Tracheal epithelial cell (primary cell): ENCODE data around the gene DLL1. TPM values are rescaled to one million over a fixed set of nuclear protein-coding genes. Genes with fewer than 3 reads are reported as not detected.

Experiments
- total RNA-seq: library from RNA; depleted of rRNA; stranded (reverse); fragments of >200 nt; gene quantifications from 2 replicates; pipeline ENCODE4 v1.2.1, GENCODE V29; 2014

The DLL1 gene, protein sequence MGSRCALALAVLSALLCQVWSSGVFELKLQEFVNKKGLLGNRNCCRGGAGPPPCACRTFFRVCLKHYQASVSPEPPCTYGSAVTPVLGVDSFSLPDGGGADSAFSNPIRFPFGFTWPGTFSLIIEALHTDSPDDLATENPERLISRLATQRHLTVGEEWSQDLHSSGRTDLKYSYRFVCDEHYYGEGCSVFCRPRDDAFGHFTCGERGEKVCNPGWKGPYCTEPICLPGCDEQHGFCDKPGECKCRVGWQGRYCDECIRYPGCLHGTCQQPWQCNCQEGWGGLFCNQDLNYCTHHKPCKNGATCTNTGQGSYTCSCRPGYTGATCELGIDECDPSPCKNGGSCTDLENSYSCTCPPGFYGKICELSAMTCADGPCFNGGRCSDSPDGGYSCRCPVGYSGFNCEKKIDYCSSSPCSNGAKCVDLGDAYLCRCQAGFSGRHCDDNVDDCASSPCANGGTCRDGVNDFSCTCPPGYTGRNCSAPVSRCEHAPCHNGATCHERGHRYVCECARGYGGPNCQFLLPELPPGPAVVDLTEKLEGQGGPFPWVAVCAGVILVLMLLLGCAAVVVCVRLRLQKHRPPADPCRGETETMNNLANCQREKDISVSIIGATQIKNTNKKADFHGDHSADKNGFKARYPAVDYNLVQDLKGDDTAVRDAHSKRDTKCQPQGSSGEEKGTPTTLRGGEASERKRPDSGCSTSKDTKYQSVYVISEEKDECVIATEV
- total RNA-seq = 1.7 and 1.9 TPM in 2 replicates

DNA sequence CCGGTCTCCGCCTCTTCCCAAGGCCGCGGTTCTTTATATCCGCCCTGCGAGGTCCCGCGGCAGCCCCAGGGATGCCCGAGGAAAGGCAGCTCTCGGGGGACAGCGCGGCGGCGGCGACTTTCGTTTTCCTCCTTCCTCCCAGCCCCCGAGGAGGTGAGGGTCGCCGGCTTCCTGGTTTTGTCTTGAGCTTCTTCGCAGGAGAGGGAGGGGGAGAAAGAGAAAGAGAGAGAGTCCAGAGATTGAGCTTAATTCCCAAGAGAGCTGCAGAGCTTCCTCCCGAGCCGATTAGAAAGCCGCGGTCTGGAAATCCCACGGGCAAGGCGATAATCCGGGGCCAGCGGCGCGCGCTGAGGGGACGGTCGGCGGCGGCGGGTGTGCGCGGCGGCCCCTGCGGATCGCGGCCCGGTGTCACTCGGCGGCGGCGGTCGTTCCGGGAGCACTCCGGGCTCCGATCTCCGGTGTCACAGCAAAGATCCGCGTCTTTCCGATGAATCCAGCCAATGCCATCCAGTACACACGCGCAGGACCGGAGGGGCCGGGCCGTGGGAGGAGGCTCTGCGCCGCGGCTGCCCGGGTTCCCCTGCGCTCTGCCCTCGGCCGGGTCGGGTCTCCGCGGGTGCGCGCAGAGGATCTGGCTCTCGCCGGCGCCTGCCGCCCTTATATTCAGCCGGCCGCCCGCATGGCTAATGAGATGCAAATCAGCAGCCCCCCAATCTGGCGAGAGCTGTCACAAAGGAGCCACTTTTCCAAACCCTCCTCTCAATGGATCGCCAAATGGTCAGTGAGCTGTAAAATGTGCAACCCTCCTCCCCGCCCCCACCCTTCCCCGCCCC, at the start of gene DLL1:
Gene DLL1 (minus strand): TSS at position 783 of the 833 bp plus-strand sequence. CDS start 939 bp downstream, outside the sequence.

DNA sequence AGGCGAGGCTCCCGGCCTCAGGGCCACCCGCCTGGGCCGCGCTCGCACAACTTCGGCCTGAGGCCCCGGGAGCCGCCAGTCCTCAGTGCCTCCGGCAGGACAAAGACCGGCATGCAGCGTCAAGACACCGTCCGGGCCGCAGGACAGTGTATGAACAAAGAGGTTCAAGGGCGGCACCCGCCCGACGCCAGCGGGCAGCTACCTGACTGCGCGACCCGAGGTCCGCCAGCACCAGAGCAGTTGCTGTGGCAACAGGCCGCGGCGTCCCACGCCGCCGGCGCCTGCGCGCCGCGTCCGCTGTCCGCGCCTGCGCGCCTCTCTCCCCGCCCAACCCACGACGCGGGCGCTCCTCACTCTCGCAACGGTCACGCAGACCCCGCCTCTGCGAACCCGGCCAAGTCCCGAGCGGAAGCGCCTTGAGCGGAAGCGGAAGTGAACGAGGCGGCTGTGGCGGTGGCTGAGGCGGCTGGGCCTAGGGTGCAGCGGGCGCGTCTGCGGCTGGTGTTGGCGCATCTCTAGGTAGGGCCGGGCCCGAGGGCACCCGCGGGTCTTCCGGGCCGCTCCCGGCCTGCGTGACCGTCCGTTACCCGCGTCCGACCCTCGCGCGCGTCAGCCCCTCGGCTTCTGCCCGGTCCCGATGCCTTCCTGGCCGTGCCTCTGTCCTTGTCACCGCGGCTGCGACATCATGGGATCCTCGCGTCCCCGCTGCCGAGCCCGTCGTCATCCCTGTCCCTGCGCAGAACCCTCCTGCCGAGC, 15.6 kb upstream of the DLL1 start, which contains the start of gene FAM120B:
Gene FAM120B (plus strand): TSS at position 435 of the 756 bp plus-strand sequence. CDS start 10,633 bp downstream, outside the sequence.

Other genes with a start within 250 kb of the DLL1 start
- gene FAM120B, start 15.7 kb upstream of the DLL1 start, total RNA-seq = 6.0 and 9.4 TPM in 2 replicates